Prostate gland (tissue), 2 donors: ENCODE measurements around the gene SLC8A3.

ENCODE experiments used
- POLR2A ChIP-seq: fragments of 450-650 bp; IDR thresholded peaks from one replicate; pipeline ENCODE4 v1.6.1; 2016; ENCODE audit warnings: antibody characterized with exemption, mild to moderate bottlenecking
- TF ChIP-seq, protein P1 (sequence below), 4 experiments: fragments of 200-600 bp in 2 of 4; fragments of 450-650 bp in 2 of 4; sonication (generic) in 2 of 4; IDR thresholded peaks; 1 replicate in 3 of 4; 2 replicates in 1 of 4; pipeline ENCODE4 v1.5.1; 2016 to 2019; ENCODE audit warnings: antibody characterized with exemption in 4 of 4, mild to moderate bottlenecking in 2 of 4, moderate library complexity in 2 of 4

DNA sequence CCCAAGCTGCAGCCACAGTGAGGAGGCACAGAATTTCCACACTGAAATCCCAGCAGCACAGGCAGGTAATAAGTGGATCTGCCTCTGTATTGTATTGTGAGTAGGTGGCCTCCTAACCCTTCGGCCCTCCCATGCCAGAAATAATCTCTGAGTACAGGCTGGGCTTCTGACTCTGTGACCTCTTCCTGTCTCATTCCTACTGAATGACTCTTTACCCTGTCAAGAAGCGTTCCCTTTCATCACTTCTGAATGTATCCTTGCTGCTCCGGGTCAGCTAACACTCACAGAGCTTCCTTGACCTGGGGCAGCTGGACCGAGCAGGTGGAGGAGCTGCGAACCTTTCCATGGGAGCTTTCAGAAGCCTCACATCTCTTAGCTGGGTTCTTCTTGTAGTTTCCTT, 119.6 kb downstream of the SLC8A3 start:
- TF ChIP-seq POLR2A, result no peak
- TF ChIP-seq, protein P1, sequence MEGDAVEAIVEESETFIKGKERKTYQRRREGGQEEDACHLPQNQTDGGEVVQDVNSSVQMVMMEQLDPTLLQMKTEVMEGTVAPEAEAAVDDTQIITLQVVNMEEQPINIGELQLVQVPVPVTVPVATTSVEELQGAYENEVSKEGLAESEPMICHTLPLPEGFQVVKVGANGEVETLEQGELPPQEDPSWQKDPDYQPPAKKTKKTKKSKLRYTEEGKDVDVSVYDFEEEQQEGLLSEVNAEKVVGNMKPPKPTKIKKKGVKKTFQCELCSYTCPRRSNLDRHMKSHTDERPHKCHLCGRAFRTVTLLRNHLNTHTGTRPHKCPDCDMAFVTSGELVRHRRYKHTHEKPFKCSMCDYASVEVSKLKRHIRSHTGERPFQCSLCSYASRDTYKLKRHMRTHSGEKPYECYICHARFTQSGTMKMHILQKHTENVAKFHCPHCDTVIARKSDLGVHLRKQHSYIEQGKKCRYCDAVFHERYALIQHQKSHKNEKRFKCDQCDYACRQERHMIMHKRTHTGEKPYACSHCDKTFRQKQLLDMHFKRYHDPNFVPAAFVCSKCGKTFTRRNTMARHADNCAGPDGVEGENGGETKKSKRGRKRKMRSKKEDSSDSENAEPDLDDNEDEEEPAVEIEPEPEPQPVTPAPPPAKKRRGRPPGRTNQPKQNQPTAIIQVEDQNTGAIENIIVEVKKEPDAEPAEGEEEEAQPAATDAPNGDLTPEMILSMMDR (IDR thresholded peaks at IDR 0.05), result no peak
